Transverse colon (tissue), 4 donors: ENCODE results near the gene RHAG. TPM values are rescaled to one million over a fixed set of nuclear protein-coding genes. Genes with fewer than 3 reads are reported as not detected.
"Not testable (repeated sequence)": the region's sequence is repeated elsewhere in the genome, so short reads cannot be mapped to it uniquely, and the experiment has no call there.

ENCODE experiments used
- DNase-seq: peaks from one replicate; pipeline ENCODE4 v3.0.0-alpha.2; 2019
- H3K27ac ChIP-seq, 4 donors: fragments of 200-600 bp; sonication (generic); 2 replicates each; pipeline ENCODE4 v1.5.1; 2016 to 2018; ENCODE audit warnings: inconsistent platforms in 4 of 4
- H3K27me3 ChIP-seq: fragments of 200-600 bp; sonication (generic); 2 replicates; pipeline ENCODE4 v1.5.1; 2017; ENCODE audit warnings: inconsistent platforms
- H3K36me3 ChIP-seq, 4 donors: fragments of 200-600 bp; sonication (generic); 2 replicates each; pipeline ENCODE4 v1.5.1; 2017 to 2019; ENCODE audit warnings: inconsistent platforms in 4 of 4
- H3K4me1 ChIP-seq, 4 donors: fragments of 200-600 bp; sonication (generic); 2 replicates each; pipeline ENCODE4 v1.5.1; 2017 to 2020; ENCODE audit warnings: inconsistent platforms in 4 of 4
- H3K4me3 ChIP-seq, 4 donors: fragments of 200-600 bp; sonication (generic); 1 replicate in 1 of 4; 2 replicates in 3 of 4; pipeline versions ENCODE4 v1.5.1 to v1.6.1; 2017 to 2019; ENCODE audit warnings: inconsistent platforms in 4 of 4
- H3K9me3 ChIP-seq, 2 donors: fragments of 200-600 bp; sonication (generic); 2 replicates each; pipeline ENCODE4 v1.5.1; 2017 to 2019; ENCODE audit warnings: inconsistent platforms in 2 of 2
- EP300 ChIP-seq: sonication (generic); formaldehyde crosslinking; IDR thresholded peaks from one replicate; pipeline ENCODE4 v1.6.1; 2017; ENCODE audit warnings: antibody characterized with exemption, low read depth
- POLR2A ChIP-seq: fragments of 450-650 bp; IDR thresholded peaks from one replicate; pipeline ENCODE4 v1.6.1; 2016; ENCODE audit warnings: antibody characterized with exemption, mild to moderate bottlenecking, moderate library complexity
- POLR2AphosphoS5 ChIP-seq, 3 donors: sonication (generic); formaldehyde crosslinking; IDR thresholded peaks; one replicate each; pipeline ENCODE4 v1.6.1; 2016; ENCODE audit warnings: antibody characterized with exemption in 3 of 3
- WGBS, 2 donors: methylation state at CpG; one replicate each; pipeline ENCODE4 v1.1.5; 2018; ENCODE audit warnings: low coverage in 1 of 2; 5-methylcytosine and 5-hydroxymethylcytosine counted together
- in situ Hi-C, 4 donors: fragments of 200-750 bp; cut with MboI; loops; one replicate each; pipeline versions ENCODE4 v1.15.0 to v1.15.1; 2017; ENCODE audit warnings: low sequenced_read_pairs in 3 of 4, low pct_ligation_motif_present in 1 of 4, low pct_unique_long_range_greater_than_20kb in 1 of 4
- intact Hi-C: fragments of 100-400 bp; cut with DNase I; formaldehyde crosslinking; loops from one replicate; pipeline ENCODE4 v1.15.1; 2023; ENCODE audit warnings: low total_unique reads
- total RNA-seq, 4 donors: library from RNA; depleted of rRNA; stranded (reverse); fragments of >200 nt; gene quantifications; one replicate each; pipeline ENCODE4 v1.1.0, GENCODE V29; 2016
- TF ChIP-seq, protein P1 (sequence below), 5 experiments: fragments of 200-600 bp in 3 of 5; fragments of 450-650 bp in 2 of 5; sonication (generic) in 3 of 5; IDR thresholded peaks; 1 replicate in 2 of 5; 2 replicates in 3 of 5; pipeline ENCODE4 v1.5.1; 2016 to 2017; ENCODE audit warnings: antibody characterized with exemption in 5 of 5, inconsistent platforms in 3 of 5, mild to moderate bottlenecking in 2 of 5, moderate library complexity in 1 of 5

Gene RHAG
- total RNA-seq, 4 donors from 2014 or later = 0.64 TPM; not detected in 3

DNA sequence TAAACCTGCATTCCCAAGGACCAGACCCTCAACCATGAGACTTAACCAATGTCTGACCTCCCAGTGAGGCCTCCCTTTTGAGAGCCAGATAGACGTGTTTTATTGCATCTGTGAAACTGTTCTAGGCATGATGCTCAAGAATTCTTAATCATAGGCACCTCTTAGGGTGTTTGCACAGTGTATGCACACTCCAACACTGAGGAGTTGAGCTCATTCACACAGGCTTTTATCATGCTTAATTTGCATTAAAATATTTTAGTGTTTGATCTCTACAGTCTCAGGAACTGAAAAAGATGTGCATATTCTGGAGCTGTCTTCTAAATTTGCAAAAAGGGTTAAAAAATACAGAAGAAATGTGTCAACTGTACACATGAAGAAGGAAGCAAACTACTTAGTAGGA is 27.4 kb downstream of the RHAG start:
- TF ChIP-seq POLR2AphosphoS5 (IDR thresholded peaks at IDR 0.05) = no peak
- TF ChIP-seq, protein P1, sequence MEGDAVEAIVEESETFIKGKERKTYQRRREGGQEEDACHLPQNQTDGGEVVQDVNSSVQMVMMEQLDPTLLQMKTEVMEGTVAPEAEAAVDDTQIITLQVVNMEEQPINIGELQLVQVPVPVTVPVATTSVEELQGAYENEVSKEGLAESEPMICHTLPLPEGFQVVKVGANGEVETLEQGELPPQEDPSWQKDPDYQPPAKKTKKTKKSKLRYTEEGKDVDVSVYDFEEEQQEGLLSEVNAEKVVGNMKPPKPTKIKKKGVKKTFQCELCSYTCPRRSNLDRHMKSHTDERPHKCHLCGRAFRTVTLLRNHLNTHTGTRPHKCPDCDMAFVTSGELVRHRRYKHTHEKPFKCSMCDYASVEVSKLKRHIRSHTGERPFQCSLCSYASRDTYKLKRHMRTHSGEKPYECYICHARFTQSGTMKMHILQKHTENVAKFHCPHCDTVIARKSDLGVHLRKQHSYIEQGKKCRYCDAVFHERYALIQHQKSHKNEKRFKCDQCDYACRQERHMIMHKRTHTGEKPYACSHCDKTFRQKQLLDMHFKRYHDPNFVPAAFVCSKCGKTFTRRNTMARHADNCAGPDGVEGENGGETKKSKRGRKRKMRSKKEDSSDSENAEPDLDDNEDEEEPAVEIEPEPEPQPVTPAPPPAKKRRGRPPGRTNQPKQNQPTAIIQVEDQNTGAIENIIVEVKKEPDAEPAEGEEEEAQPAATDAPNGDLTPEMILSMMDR (IDR thresholded peaks at IDR 0.05) = no peak
- TF ChIP-seq POLR2A = no peak
- no peak for TF ChIP-seq EP300
- WGBS, 2 donors = 52% methylated on average over 1 of the region's 1 CpG; no CpG with 5 or more reads in 1 of the 2 donors
- intact Hi-C loops (no loop called here), in situ Hi-C loops (loop anchor here in 1 of 4 donors (5.0 kb wide), 1 partner anchor 82 kb away; no protein-coding TSS in a partner anchor)
- no peaks in the 10 kb centered on the region for H3K36me3 ChIP-seq
- no peak overlapping the region for H3K27ac ChIP-seq
- H3K9me3 ChIP-seq = no peaks in the 10 kb centered on the region
- H3K4me1 ChIP-seq = peaks cover 0 to 5% (median 0%) of the 10 kb centered on the region in 4 donors
- H3K4me3 ChIP-seq = no peak overlapping the region
- H3K27me3 ChIP-seq = peaks cover 3% of the 10 kb centered on the region
- DNase-seq = no peak

DNA sequence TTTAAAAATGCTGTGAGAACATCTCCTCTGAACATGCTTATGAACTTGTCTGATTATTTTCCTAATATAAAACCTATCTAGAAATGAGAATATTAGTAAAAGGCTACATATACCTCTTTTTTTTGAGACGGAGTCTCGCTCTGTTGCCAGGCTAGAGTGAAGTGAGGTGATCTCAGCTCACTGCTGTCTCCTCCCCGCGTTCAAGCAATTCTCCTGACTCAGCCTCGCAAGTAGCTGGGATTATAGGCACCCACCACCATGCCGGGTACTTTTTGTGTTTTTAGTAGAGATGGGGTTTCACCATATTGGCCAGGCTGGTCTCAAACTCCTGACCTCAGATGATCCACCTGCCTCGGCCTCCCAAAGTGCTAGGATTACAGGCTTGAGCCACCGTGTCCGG is 28.4 kb downstream of the RHAG start:
- DNase-seq, H3K36me3 ChIP-seq, H3K27ac ChIP-seq, H3K4me3 ChIP-seq, intact Hi-C loops, H3K27me3 ChIP-seq, H3K9me3 ChIP-seq, H3K4me1 ChIP-seq: not testable (repeated sequence)
- in situ Hi-C loops = loop anchor here in 1 of 4 donors (5.0 kb wide), 1 partner anchor 81 kb away; no protein-coding TSS in a partner anchor
- 86% methylated on average over 9 of the region's 9 CpGs; no CpG with 5 or more reads in 1 of the 2 donors for WGBS, 2 donors

DNA sequence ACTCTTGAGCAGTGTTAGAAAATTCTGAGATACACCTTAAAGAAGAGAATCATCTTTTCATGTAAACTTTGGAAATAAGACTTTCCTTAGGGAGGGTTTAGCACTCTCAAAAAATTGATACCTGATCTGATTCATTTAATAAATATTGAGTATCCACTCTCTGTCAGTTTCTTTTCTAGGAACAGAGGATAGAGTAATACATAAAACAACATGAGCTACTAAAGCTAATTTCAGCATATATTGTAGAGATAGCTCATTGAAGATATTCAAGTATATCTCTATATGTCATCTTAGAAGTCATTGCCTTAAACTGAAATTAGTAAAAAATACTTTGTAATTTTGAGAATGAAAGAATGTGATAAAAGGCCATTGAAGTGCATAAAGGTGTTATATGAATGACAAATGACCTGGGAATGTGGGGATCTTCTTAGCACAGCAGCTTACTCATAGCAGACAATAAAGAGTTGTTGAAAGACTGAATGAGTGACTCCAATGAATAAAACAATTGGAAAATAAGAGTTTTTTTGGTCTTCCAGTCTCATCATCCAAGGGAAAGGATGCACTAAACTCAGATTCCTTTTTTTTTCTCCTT is 29.2 kb downstream of the RHAG start:
- intact Hi-C loops (no loop called here), in situ Hi-C loops (loop anchor here in 1 of 4 donors (5.0 kb wide), 1 partner anchor 80 kb away; no protein-coding TSS in a partner anchor)
- Histone ChIP-seq H3K36me3 (no peaks in the 10 kb centered on the region), H3K27ac (no peak overlapping the region), H3K27me3 (peaks cover 3% of the 10 kb centered on the region), H3K4me1 (peaks cover 0 to 5% (median 0%) of the 10 kb centered on the region in 4 donors), H3K9me3 (no peaks in the 10 kb centered on the region), H3K4me3 (no peak overlapping the region)
- TF ChIP-seq POLR2AphosphoS5 (IDR thresholded peaks at IDR 0.05) = no peak
- TF ChIP-seq, protein P1 (IDR thresholded peaks at IDR 0.05) = peak in 1 of 5 experiments; percentile 17
- DNase-seq = no peak

DNA sequence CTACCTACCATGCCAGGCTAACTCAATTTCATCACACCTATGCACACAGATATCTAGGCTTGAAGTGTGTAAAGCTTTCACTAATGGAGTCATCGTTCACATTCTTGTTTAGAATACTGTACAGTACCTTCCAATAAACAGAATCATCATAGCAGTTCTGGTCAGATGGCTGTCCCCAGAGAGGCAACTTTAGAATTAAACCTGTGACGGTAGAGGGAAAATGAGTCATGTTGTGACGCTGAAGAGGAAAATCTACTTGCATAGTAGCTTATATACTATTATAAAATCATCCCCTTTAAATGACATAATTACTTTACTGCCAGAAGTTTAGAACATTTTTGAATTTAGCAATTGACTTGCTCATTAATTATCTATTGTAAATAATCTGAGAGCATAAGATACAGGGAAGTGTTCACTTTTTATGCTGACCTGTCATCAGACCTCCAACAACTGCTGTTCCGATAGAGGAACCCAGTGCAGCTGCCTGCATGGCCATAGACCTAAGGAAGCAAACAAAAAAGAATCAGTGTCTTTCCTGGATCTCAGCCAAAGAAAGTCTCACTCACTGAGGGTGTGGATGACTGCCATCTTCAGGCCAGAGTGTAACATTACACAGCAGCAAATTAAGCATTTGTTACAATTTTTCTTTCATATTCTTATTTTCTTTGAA is 29.8 kb downstream of the RHAG start:
- TF ChIP-seq, protein P1 (IDR thresholded peaks at IDR 0.05) = peak; percentile 77 to 88 (median 84)
- TF ChIP-seq EP300 (no peak), POLR2AphosphoS5 (IDR thresholded peaks at IDR 0.05) (peak in 1 of 3 donors; percentile 45), POLR2A (no peak)

DNA sequence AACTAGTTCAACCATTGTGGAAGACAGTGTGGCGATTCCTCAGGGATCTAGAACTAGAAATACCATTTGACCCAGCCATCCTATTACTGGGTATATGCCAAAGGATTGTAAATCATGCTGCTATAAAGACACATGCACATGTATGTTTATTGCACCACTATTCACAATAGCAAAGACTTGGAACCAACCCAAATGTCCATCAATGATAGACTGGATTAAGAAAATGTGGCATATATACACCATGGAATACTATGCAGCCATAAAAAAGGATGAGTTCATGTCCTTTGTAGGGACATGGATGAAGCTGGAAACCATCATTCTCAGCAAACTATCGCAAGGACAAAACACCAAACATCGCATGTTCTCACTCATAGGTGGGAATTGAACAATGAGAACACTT is 32.6 kb downstream of the RHAG start:
- in situ Hi-C loops, DNase-seq, intact Hi-C loops, H3K4me1 ChIP-seq, H3K36me3 ChIP-seq, H3K27ac ChIP-seq, H3K27me3 ChIP-seq, H3K9me3 ChIP-seq, H3K4me3 ChIP-seq: not testable (repeated sequence)
- 94% methylated on average over 3 of the region's 3 CpGs; no CpG with 5 or more reads in 1 of the 2 donors for WGBS, 2 donors

More for the DNA sequence above, 29.8 kb downstream of the RHAG start:
- peaks cover 3% of the 10 kb centered on the region for H3K27me3 ChIP-seq
- intact Hi-C loops (no loop called here), in situ Hi-C loops (loop anchor here in 1 of 4 donors (5.0 kb wide), 1 partner anchor 80 kb away; no protein-coding TSS in a partner anchor)
- no peak overlapping the region for H3K4me3 ChIP-seq
- DNase-seq = peak; percentile 23
- WGBS, 2 donors = 18 to 23% methylated on average over 4 of the region's 4 CpGs
- no peak overlapping the region for H3K27ac ChIP-seq
- H3K36me3 ChIP-seq = no peaks in the 10 kb centered on the region
- H3K4me1 ChIP-seq = peaks cover 0 to 5% (median 0%) of the 10 kb centered on the region in 4 donors
- H3K9me3 ChIP-seq = no peaks in the 10 kb centered on the region

DNA sequence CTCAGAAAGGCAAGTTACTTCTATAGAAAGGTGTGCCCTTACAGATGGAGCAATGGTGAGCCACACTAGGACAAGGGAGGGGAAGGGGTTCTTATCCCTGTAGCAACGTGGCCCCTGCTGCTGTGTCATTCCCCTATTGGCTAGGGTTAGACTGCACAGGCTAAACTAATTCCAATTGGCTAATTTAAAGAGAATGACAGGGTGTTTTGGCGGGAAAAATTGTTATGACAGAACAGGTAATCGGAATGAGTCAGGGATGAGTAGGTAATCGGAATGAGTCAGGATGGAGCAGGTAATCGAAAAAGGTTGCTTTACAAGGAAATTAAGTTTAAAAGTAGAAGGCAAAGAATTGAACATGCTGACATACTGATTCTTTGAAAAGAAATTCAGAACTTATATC is 49.4 kb downstream of the RHAG start:
- in situ Hi-C loops, H3K9me3 ChIP-seq, H3K4me1 ChIP-seq, H3K27ac ChIP-seq, DNase-seq, H3K36me3 ChIP-seq, H3K27me3 ChIP-seq, intact Hi-C loops, H3K4me3 ChIP-seq: not testable (repeated sequence)
- WGBS, 2 donors = 88 to 96% methylated on average over 4 to 5 of the region's 5 CpGs
